HG03378 (cell line): Measurements from ENCODE around the gene MSI2.

ENCODE experiments used
- ATAC-seq: cut with Tn5 transposase; IDR thresholded peaks from one replicate; pipeline ENCODE4 v1.9.1; 2021; ENCODE audit warnings: mild to moderate bottlenecking, moderate library complexity; ENCODE audit not compliant: unreplicated experiment

Gene MSI2

GRCh38 chr17:57582881-57583756, 326.8 kb downstream of the MSI2 start:
- no peak for ATAC-seq

DNA sequence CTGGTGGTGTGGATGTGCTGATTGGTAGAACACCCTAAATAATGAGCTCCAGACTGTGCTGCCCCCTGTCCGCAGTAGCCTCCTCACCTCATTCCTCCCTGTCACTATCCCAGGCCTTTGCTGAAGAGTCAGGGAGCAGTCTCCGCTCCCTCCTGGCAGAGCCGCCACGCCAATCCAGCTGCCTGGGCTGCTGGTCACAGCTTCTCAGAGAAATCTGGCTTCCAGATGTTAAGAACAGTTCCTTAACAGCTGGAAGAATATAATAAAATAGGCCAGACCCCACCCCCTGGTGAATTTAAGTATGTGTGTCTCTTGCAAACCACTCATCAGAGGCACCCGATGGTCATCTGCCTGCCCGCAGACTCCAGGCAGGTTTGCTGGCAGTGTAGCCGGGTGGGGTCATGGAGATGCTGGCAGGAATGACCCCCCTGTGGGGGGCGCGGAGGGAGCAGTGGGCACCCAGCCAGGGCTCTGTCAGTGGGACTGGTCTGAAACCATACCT, 327.8 kb downstream of the MSI2 start:
- ATAC-seq, result no peak

- no peak for ATAC-seq
Observed at GRCh38 chr17:57585341-57586195, 329.2 kb downstream of the MSI2 start.

- no peak for ATAC-seq
Observed at GRCh38 chr17:57586196-57586740, 329.9 kb downstream of the MSI2 start.

- ATAC-seq, result no peak
Observed at GRCh38 chr17:57586742-57587141, 330.4 kb downstream of the MSI2 start.

DNA sequence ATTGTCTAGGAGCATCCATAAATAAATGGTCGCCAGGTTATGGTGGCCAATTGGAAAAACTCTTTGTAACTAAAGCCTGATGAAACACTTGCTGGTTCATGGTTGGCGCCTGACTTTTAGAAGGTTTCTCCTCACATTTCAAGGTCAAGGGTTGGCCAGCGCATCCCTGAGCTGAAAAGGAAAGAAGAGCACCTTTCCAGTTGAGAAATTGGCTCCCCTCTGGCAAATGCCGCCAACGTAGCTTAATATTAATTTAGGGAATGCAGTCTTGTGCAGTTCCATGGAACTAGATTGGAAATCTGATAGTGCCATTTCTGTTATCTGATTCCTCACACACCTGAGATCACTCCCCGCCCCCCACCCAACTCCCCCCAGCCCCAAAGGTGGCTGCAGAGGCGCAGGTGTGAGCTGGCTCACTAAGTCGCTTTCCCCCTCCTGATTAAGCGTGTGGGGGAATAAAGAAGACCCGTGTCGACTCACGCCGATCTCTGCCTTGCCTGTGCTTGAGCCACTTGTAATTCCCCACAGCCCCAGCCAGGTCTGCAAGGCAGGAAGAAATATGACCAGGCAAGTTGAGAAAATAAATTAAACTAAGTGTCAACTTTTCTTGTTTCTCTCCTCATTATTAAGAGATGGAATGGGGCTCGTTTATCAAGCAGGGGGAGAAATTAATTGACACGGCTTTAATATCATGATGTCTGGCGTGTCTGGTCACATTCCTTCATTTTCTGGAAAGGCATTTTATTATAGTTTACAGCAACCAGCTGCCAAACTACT, 331.1 kb downstream of the MSI2 start:
- ATAC-seq, result no peak

DNA sequence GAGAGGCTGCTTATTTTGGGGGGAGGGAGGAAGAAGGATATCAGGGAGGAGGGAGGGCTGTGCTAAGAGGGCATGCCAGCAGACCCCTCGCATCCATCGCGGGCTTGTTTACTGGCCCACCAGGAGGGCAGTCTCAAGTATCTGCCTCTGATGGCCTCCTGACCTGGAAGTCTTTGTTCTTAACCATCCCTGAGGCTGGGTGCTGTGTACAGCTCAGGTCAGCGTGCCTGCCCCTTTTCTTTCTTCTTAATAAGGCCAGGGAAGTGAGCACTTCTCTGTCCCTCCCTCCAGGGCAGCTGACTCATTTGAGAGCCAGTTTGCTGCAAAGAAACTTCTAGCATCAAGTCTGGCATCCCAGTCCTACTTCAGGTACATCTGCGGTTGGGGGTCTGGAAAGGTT, 331.8 kb downstream of the MSI2 start:
- ATAC-seq, result no peak

GRCh38 chr17:57589151-57590034, 333.1 kb downstream of the MSI2 start:
- no peak for ATAC-seq

GRCh38 chr17:57593739-57594462, 337.6 kb downstream of the MSI2 start:
- ATAC-seq, result no peak

GRCh38 chr17:57594767-57595166, 338.4 kb downstream of the MSI2 start:
- no peak for ATAC-seq

DNA sequence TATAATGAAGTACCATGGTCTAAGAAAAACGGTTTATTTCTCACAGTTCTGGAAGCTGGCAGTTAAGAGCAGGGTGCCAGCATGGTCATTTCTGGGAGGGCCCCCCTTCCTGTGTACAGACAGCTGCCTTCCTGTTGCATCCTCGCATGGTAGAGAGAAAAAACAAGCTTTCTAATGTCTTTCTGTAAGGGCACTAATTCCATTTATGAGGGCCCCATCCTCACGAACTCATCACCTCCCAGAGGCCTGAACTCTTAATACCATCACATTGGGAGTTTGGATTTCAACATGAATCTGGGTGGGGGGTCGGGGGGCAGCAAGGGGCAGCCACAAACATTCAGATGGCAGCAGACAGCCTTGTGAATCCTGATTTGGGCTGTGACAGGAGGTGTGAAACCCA, 339.1 kb downstream of the MSI2 start:
- ATAC-seq, result no peak

GRCh38 chr17:57595947-57596695, 339.8 kb downstream of the MSI2 start:
- ATAC-seq, result no peak

- no peak for ATAC-seq
Observed at GRCh38 chr17:57597101-57597500, 340.8 kb downstream of the MSI2 start.

DNA sequence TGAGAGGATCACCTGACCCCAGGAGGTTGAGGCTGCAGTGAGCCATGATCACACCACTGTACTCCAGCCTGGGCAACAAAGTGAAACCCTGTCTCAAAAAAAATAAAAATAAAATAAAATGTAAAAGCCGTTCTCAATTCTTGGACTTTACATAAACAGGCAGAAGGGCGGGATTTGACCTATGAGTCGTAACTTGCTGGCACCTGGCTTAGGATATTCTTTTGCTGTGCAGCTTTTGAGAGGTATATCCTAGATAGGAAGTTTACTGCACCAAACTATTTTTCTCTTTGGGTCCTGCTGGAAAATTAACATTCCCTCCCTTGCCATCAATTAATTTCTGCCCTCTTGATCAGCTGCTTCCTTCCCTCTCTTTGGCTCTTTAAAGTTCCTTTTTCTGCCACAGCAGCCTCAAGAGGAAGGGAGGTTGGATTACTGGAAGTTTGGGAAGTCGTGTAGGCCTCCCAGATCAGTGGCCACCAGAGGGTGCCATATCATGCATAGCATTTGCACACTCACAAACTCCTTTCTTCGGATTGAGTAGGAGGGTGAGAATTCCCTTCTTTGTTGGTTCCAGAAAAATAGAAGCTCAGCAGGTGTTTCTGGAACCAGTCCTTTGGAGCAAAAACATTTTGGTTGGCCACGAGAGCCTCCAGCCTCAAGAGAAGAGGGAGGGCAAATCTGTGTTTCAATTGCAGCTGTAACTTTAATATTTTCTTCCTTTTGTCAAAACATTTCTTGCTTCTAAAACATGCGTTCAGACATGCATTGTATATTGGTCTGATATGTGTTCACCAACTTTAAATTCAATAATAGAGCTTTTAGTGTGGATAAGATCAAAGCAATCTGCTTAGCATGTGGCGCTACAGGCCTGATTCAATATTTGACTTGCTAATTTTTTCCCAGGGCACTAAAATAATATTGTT, 341.5 kb downstream of the MSI2 start:
- no peak for ATAC-seq

DNA sequence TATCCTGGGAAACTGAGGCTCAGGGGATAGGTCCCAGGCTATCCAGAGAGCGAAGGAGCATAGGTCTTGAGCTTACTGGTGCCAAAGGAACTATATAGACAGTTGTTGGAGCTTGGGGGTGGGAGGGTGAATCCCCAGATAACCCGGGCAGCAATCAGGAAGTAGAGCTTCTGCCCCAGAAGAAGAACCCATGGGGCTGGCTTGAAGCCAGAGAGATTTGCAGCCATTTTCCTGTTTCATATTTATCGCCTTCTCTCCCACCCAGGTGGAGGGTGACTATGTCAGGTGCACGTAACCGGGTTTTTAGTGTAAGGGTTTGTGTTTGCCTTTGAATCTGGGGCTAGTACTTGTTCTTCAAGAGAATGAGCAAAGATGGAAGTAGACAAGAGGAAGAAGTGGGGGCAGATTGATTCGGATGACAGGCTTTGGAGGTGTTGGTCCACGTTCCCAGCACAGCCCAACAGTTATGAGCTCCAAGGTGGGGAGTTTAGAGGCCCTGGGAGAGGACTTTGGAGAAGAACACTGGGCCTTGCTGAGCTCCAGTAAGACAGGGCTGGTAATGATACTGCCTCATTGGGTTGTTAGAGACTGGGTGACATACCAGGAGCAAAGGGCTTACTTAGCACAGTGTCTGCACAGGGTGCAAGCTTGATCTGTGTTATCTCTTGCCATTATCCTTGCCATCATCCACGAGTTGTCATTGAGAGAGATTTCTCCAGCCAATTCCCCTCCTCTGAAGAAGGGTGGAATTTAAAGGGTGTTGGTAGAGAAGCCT, 343.1 kb downstream of the MSI2 start:
- no peak for ATAC-seq

GRCh38 chr17:57600074-57600473, 343.8 kb downstream of the MSI2 start:
- ATAC-seq, result no peak
